GM18873 (cell line): ENCODE measurements around the gene OR10Z1.

ENCODE experiments used
- ATAC-seq: cut with Tn5 transposase; IDR thresholded peaks from one replicate; pipeline ENCODE4 v1.9.1; 2021; ENCODE audit warnings: mild to moderate bottlenecking, moderate library complexity, moderate number of reproducible peaks; ENCODE audit not compliant: unreplicated experiment, low FRiP score

OR10Z1 gene

GRCh38 chr1:158604968-158605367, at the start of gene OR10Z1:
OR10Z1 (plus strand) TSS chr1:158605268; CDS start chr1:158606439, 1,171 bp downstream.
- ATAC-seq = no peak

GRCh38 chr1:158559696-158560095, 45.4 kb upstream of the OR10Z1 start:
- no peak for ATAC-seq

GRCh38 chr1:158563853-158564252, 41.2 kb upstream of the OR10Z1 start:
- ATAC-seq = no peak

- ATAC-seq = no peak
Observed at GRCh38 chr1:158564608-158565007, 40.5 kb upstream of the OR10Z1 start.

GRCh38 chr1:158570480-158570879, 34.6 kb upstream of the OR10Z1 start, which contains the start of gene OR6P1:
OR6P1 (minus strand) TSS chr1:158570580; CDS start chr1:158563604, 6,976 bp downstream.
- no peak for ATAC-seq

GRCh38 chr1:158572226-158572625, 32.8 kb upstream of the OR10Z1 start:
- ATAC-seq = no peak

GRCh38 chr1:158577561-158577960, 27.5 kb upstream of the OR10Z1 start:
- no peak for ATAC-seq

- no peak for ATAC-seq
Observed at GRCh38 chr1:158579733-158580132, 25.3 kb upstream of the OR10Z1 start, which contains the start of gene OR10X1. OR10X1 (minus strand) TSS chr1:158579899; CDS start chr1:158579899, 0 bp downstream.

GRCh38 chr1:158583962-158584361, 21.1 kb upstream of the OR10Z1 start:
- ATAC-seq = no peak

- ATAC-seq = no peak
Observed at GRCh38 chr1:158586942-158587341, 18.1 kb upstream of the OR10Z1 start.

- ATAC-seq = no peak
Observed at GRCh38 chr1:158600735-158601134, 4.3 kb upstream of the OR10Z1 start.

GRCh38 chr1:158607296-158607695, 2.2 kb downstream of the OR10Z1 start:
- ATAC-seq = no peak

- ATAC-seq = no peak
Observed at GRCh38 chr1:158611916-158612315, 6.8 kb downstream of the OR10Z1 start.

- ATAC-seq = no peak
Observed at GRCh38 chr1:158613764-158614163, 8.7 kb downstream of the OR10Z1 start.

GRCh38 chr1:158638146-158638545, 33.1 kb downstream of the OR10Z1 start:
- no peak for ATAC-seq

- ATAC-seq = no peak
Observed at GRCh38 chr1:158638904-158639303, 33.8 kb downstream of the OR10Z1 start.

GRCh38 chr1:158644449-158644848, 39.4 kb downstream of the OR10Z1 start:
- ATAC-seq = no peak

- ATAC-seq = no peak
Observed at GRCh38 chr1:158646465-158646864, 41.4 kb downstream of the OR10Z1 start.

- ATAC-seq = no peak
Observed at GRCh38 chr1:158649052-158649451, 44.0 kb downstream of the OR10Z1 start.

GRCh38 chr1:158652721-158653334, 47.8 kb downstream of the OR10Z1 start:
- ATAC-seq = no peak

GRCh38 chr1:158654086-158654485, 49.0 kb downstream of the OR10Z1 start:
- no peak for ATAC-seq

- no peak for ATAC-seq
Observed at GRCh38 chr1:158654571-158654970, 49.5 kb downstream of the OR10Z1 start.
